Glutamatergic neuron (in vitro differentiated cells): ENCODE measurements around the gene ATP6V0B. TPM values are rescaled to one million over a fixed set of nuclear protein-coding genes. Genes with fewer than 3 reads are reported as not detected.

Experiments used
- DNase-seq: peaks from one replicate; pipeline ENCODE4 v3.0.0; 2022
- H3K27ac Mint-ChIP-seq: one replicate; pipeline ENCODE4 v1.8.0; 2020; ENCODE audit warnings: mild to moderate bottlenecking, mixed read lengths, inconsistent platforms; ENCODE audit not compliant: unreplicated experiment
- H3K27me3 Mint-ChIP-seq: one replicate; pipeline ENCODE4 v1.8.0; 2020; ENCODE audit warnings: mild to moderate bottlenecking, moderate library complexity, mixed read lengths, inconsistent platforms; ENCODE audit not compliant: unreplicated experiment
- H3K36me3 Mint-ChIP-seq: one replicate; pipeline ENCODE4 v1.8.0; 2020; ENCODE audit warnings: mild to moderate bottlenecking, mixed read lengths, inconsistent platforms; ENCODE audit not compliant: unreplicated experiment
- H3K4me1 Mint-ChIP-seq: one replicate; pipeline ENCODE4 v1.8.0; 2020; ENCODE audit warnings: mild to moderate bottlenecking, low read depth, mixed read lengths, inconsistent platforms; ENCODE audit not compliant: unreplicated experiment
- H3K4me3 Mint-ChIP-seq: one replicate; pipeline ENCODE4 v1.8.0; 2020; ENCODE audit warnings: mild to moderate bottlenecking, mixed read lengths, inconsistent platforms; ENCODE audit not compliant: unreplicated experiment
- H3K9me3 Mint-ChIP-seq: one replicate; pipeline ENCODE4 v1.8.0; 2020; ENCODE audit warnings: mild to moderate bottlenecking, moderate library complexity, mixed read lengths, inconsistent platforms; ENCODE audit not compliant: unreplicated experiment
- CTCF ChIP-seq: fragments of 200-600 bp; sonication (generic); IDR thresholded peaks from one replicate; pipeline ENCODE4 v1.5.0; 2021; ENCODE audit not compliant: partially characterized antibody, unreplicated experiment
- total RNA-seq: library from RNA; stranded (reverse); fragmentation: NEBNext Ultra II Directional; extraction: Animal tissue kit (Norgen Biotek cat#: 25700); gene quantifications from one replicate; pipeline ENCODE4 v1.2.1, GENCODE V29; 2021; ENCODE audit not compliant: unreplicated experiment

Gene ATP6V0B
- total RNA-seq, 1 donor from 2014 or later: 208 TPM

GRCh38 chr1:43983253-43983899, 8.6 kb downstream of the ATP6V0B start:
- no peak overlapping the region for H3K27ac Mint-ChIP-seq
- peaks cover 8% of the 10 kb centered on the region for H3K9me3 Mint-ChIP-seq
- no peak for TF ChIP-seq CTCF
- no peak for DNase-seq
- H3K4me3 Mint-ChIP-seq: peak overlapping the region; percentile 45
- H3K4me1 Mint-ChIP-seq: peaks cover 13% of the 10 kb centered on the region
- H3K27me3 Mint-ChIP-seq: peaks cover 7% of the 10 kb centered on the region
- no peaks in the 10 kb centered on the region for H3K36me3 Mint-ChIP-seq

- Mint-ChIP-seq H3K9me3 (peaks cover 6% of the 10 kb centered on the region), H3K27me3 (peaks cover 2% of the 10 kb centered on the region), H3K27ac (no peak overlapping the region), H3K4me1 (peaks cover 10% of the 10 kb centered on the region), H3K4me3 (no peak overlapping the region), H3K36me3 (no peaks in the 10 kb centered on the region)
- no peak for DNase-seq
- no peak for TF ChIP-seq CTCF
Measured at GRCh38 chr1:43984855-43985254, 10.1 kb downstream of the ATP6V0B start.

- no peak overlapping the region for H3K4me3 Mint-ChIP-seq
- no peak overlapping the region for H3K27ac Mint-ChIP-seq
- H3K4me1 Mint-ChIP-seq: peaks cover 3% of the 10 kb centered on the region
- no peak for DNase-seq
- H3K36me3 Mint-ChIP-seq: no peaks in the 10 kb centered on the region
- peaks cover 5% of the 10 kb centered on the region for H3K9me3 Mint-ChIP-seq
- H3K27me3 Mint-ChIP-seq: no peaks in the 10 kb centered on the region
- TF ChIP-seq CTCF: no peak
Measured at GRCh38 chr1:43985984-43986595, 11.3 kb downstream of the ATP6V0B start.

- Mint-ChIP-seq H3K27ac (no peak overlapping the region), H3K36me3 (no peaks in the 10 kb centered on the region), H3K27me3 (no peaks in the 10 kb centered on the region), H3K9me3 (peaks cover 5% of the 10 kb centered on the region), H3K4me1 (peaks cover 3% of the 10 kb centered on the region), H3K4me3 (no peak overlapping the region)
- TF ChIP-seq CTCF: no peak
- no peak for DNase-seq
Measured at GRCh38 chr1:43986712-43987111, 12.0 kb downstream of the ATP6V0B start.

- no peak overlapping the region for H3K27ac Mint-ChIP-seq
- no peak overlapping the region for H3K4me3 Mint-ChIP-seq
- H3K4me1 Mint-ChIP-seq: peaks cover 3% of the 10 kb centered on the region
- TF ChIP-seq CTCF: no peak
- H3K9me3 Mint-ChIP-seq: peaks cover 5% of the 10 kb centered on the region
- no peaks in the 10 kb centered on the region for H3K36me3 Mint-ChIP-seq
- no peaks in the 10 kb centered on the region for H3K27me3 Mint-ChIP-seq
- DNase-seq: no peak
Measured at GRCh38 chr1:43987159-43987902, 12.6 kb downstream of the ATP6V0B start.
